ENCODE data around the gene TBCCD1. TPM values are rescaled to one million over a fixed set of nuclear protein-coding genes. Genes with fewer than 3 reads are reported as not detected.

TBCCD1 gene
- total RNA-seq, 1 experiment from 2014 or later = 38.7 TPM

DNA sequence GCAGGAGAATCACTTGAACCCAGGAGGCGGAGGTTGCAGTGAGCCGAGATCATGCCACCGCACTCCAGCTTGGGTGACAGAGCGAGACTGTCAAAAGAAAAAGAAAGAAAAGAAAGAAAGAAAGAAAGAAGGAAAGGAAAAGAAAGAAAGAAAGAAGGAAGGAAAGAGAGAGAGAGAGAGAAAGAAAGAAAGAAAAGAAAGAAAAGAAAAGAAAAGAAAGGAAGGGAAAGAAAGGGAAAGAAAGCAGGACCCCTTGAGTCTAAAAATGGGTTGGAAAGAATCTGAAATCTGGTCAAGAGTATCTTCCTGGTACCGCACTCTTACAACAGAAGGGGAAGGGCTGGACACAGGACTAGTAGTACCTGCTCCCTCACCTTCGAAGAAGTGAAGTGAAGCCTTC lies 42.5 kb downstream of the TBCCD1 start:
- Histone ChIP-seq H3K9me2 (replicated peaks; ENCODE audit: insufficient read depth, low read length) (no peaks in the 10 kb centered on the region), H2AFZ (ENCODE audit: low read length) (no peak overlapping the region), H3K4me1 (ENCODE audit: low read length) (peaks cover 34% of the 10 kb centered on the region), H3K36me3 (ENCODE audit: insufficient read depth, low read length) (no peaks in the 10 kb centered on the region), H3K27ac (ENCODE audit: low read length) (no peak overlapping the region), H3K4me2 (ENCODE audit: low read depth, low read length, poor library complexity, severe bottlenecking) (no peak overlapping the region), H4K20me1 (ENCODE audit: insufficient read depth, low read depth, low read length) (no peaks in the 10 kb centered on the region), H3K4me3 (ENCODE audit: low read length) (no peak overlapping the region), H3K9me3 (ENCODE audit: low read length) (no peaks in the 10 kb centered on the region), H3K79me2 (ENCODE audit: low read length) (no peaks in the 10 kb centered on the region), H3K27me3 (ENCODE audit: low read length) (no peaks in the 10 kb centered on the region), H3K9ac (ENCODE audit: low read length) (no peak overlapping the region)
- no peak for DNase-seq

- H3K9ac ChIP-seq (ENCODE audit: low read length) = no peak overlapping the region
- no peak overlapping the region for H3K27ac ChIP-seq (ENCODE audit: low read length)
- no peak overlapping the region for H2AFZ ChIP-seq (ENCODE audit: low read length)
- H3K9me3 ChIP-seq (ENCODE audit: low read length) = no peaks in the 10 kb centered on the region
- no peaks in the 10 kb centered on the region for H3K36me3 ChIP-seq (ENCODE audit: insufficient read depth, low read length)
- no peak for DNase-seq
- no peak overlapping the region for H3K4me2 ChIP-seq (ENCODE audit: low read depth, low read length, poor library complexity, severe bottlenecking)
- no peaks in the 10 kb centered on the region for H4K20me1 ChIP-seq (ENCODE audit: insufficient read depth, low read depth, low read length)
- peaks cover 46% of the 10 kb centered on the region for H3K4me1 ChIP-seq (ENCODE audit: low read length)
- H3K79me2 ChIP-seq (ENCODE audit: low read length) = no peaks in the 10 kb centered on the region
- H3K27me3 ChIP-seq (ENCODE audit: low read length) = no peaks in the 10 kb centered on the region
- H3K9me2 ChIP-seq (replicated peaks; ENCODE audit: insufficient read depth, low read length) = no peaks in the 10 kb centered on the region
- H3K4me3 ChIP-seq (ENCODE audit: low read length) = no peak overlapping the region
Measured at GRCh38 chr3:186523434-186523833, 43.7 kb downstream of the TBCCD1 start.

DNA sequence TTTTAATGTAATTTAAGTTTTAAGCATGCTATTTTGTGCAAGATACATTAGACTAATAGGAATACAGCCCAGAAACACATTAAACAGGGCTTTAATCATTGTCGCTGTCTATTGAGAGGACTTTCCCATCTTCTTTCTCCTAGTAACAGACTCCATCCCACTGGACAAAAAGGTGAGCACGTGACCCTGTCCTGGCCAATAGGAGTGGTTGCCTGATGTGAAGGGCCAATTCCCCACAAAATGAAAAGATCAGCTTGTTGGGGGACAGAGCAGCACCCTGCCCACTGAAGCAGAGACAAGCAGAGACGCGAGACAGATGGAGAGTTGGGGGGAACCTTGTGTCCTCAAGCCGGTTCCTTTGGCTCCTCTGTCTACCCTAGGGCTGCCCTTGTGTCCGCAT lies 44.1 kb downstream of the TBCCD1 start:
- no peaks in the 10 kb centered on the region for H3K27me3 ChIP-seq (ENCODE audit: low read length)
- peaks cover 46% of the 10 kb centered on the region for H3K4me1 ChIP-seq (ENCODE audit: low read length)
- H3K4me3 ChIP-seq (ENCODE audit: low read length) = no peak overlapping the region
- no peaks in the 10 kb centered on the region for H3K9me3 ChIP-seq (ENCODE audit: low read length)
- H3K9ac ChIP-seq (ENCODE audit: low read length) = no peak overlapping the region
- H3K36me3 ChIP-seq (ENCODE audit: insufficient read depth, low read length) = no peaks in the 10 kb centered on the region
- no peaks in the 10 kb centered on the region for H4K20me1 ChIP-seq (ENCODE audit: insufficient read depth, low read depth, low read length)
- no peak overlapping the region for H2AFZ ChIP-seq (ENCODE audit: low read length)
- no peaks in the 10 kb centered on the region for H3K9me2 ChIP-seq (replicated peaks; ENCODE audit: insufficient read depth, low read length)
- H3K27ac ChIP-seq (ENCODE audit: low read length) = no peak overlapping the region
- H3K4me2 ChIP-seq (ENCODE audit: low read depth, low read length, poor library complexity, severe bottlenecking) = no peak overlapping the region
- H3K79me2 ChIP-seq (ENCODE audit: low read length) = no peaks in the 10 kb centered on the region
- DNase-seq = no peak

DNA sequence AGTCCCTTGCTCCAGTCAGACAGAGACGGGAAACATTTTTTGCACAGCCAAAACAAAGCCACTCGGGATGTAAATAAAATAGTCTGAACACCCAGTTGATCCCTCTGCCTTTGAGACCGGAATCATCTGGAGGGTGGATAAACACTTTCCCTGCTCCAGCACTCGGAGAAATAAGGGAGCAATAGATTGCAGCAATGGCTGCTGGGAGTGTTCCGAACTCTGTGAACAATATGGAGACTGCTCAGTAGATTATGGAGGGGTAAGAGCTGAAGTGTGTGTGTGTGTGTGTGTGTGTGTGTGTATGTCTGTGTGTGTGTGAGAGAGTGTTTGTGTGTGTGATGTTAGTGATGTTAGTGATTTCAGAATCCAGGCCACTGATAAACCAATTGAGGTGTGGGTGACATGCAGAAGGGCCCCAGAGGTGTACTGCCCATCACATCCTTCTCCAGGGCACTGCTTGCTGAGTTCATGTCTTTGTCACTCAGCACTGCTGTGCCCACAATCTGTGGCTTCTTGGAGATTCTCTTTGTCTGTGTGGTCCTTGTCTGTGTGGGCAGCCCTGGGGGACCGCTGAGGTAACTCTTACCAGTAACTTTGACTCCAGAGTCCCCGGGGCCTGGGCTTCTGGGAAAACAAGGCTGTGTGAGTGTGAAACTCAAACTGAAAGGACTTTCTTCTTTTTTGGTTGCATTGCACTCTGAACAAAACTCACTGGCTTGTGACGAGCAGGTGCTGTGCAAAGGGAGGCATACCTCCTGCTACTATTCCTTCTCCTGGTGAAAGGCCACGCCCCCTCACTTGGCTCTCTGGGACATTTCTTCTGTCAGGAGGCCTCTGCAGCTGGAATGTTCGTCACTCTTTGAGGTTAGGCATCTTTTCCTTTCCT lies 45.9 kb downstream of the TBCCD1 start:
- no peak for DNase-seq
- H3K4me2 ChIP-seq (ENCODE audit: low read depth, low read length, poor library complexity, severe bottlenecking) = no peak overlapping the region

DNA sequence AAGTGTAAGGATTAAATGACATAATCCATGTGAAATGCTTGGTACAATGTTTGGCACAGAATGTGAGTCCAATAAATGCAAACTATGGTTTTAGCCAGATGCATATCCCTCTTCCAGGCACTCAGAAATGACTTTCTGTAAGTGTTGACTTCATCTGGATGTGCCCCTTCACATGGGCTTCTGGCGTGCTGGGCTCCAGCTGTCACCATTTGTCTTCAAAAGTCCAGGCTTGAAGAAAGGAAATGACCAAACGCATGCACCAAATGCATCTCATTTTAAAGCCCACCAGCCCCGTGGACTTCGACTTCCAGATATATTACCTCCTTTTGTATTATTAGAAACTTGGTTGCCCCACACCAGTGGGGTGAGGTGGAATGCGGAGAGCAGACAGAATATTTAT lies 46.7 kb downstream of the TBCCD1 start:
- H3K27ac ChIP-seq (ENCODE audit: low read length) = no peak overlapping the region
- no peaks in the 10 kb centered on the region for H4K20me1 ChIP-seq (ENCODE audit: insufficient read depth, low read depth, low read length)
- no peak overlapping the region for H3K4me2 ChIP-seq (ENCODE audit: low read depth, low read length, poor library complexity, severe bottlenecking)
- no peaks in the 10 kb centered on the region for H3K27me3 ChIP-seq (ENCODE audit: low read length)
- H3K36me3 ChIP-seq (ENCODE audit: insufficient read depth, low read length) = no peaks in the 10 kb centered on the region
- no peak for DNase-seq
- no peaks in the 10 kb centered on the region for H3K9me3 ChIP-seq (ENCODE audit: low read length)
- H3K79me2 ChIP-seq (ENCODE audit: low read length) = no peaks in the 10 kb centered on the region
- H3K4me1 ChIP-seq (ENCODE audit: low read length) = peaks cover 27% of the 10 kb centered on the region
- no peak overlapping the region for H2AFZ ChIP-seq (ENCODE audit: low read length)
- H3K9ac ChIP-seq (ENCODE audit: low read length) = no peak overlapping the region
- H3K9me2 ChIP-seq (replicated peaks; ENCODE audit: insufficient read depth, low read length) = no peaks in the 10 kb centered on the region
- no peak overlapping the region for H3K4me3 ChIP-seq (ENCODE audit: low read length)

More for the DNA sequence above, 45.9 kb downstream of the TBCCD1 start:
- Histone ChIP-seq H2AFZ (ENCODE audit: low read length) (no peak overlapping the region), H3K9me2 (replicated peaks; ENCODE audit: insufficient read depth, low read length) (no peaks in the 10 kb centered on the region), H3K9ac (ENCODE audit: low read length) (no peak overlapping the region), H4K20me1 (ENCODE audit: insufficient read depth, low read depth, low read length) (no peaks in the 10 kb centered on the region), H3K4me1 (ENCODE audit: low read length) (peaks cover 35% of the 10 kb centered on the region), H3K9me3 (ENCODE audit: low read length) (no peaks in the 10 kb centered on the region), H3K79me2 (ENCODE audit: low read length) (no peaks in the 10 kb centered on the region), H3K27me3 (ENCODE audit: low read length) (no peaks in the 10 kb centered on the region), H3K4me3 (ENCODE audit: low read length) (no peak overlapping the region), H3K36me3 (ENCODE audit: insufficient read depth, low read length) (no peaks in the 10 kb centered on the region), H3K27ac (ENCODE audit: low read length) (no peak overlapping the region)

DNA sequence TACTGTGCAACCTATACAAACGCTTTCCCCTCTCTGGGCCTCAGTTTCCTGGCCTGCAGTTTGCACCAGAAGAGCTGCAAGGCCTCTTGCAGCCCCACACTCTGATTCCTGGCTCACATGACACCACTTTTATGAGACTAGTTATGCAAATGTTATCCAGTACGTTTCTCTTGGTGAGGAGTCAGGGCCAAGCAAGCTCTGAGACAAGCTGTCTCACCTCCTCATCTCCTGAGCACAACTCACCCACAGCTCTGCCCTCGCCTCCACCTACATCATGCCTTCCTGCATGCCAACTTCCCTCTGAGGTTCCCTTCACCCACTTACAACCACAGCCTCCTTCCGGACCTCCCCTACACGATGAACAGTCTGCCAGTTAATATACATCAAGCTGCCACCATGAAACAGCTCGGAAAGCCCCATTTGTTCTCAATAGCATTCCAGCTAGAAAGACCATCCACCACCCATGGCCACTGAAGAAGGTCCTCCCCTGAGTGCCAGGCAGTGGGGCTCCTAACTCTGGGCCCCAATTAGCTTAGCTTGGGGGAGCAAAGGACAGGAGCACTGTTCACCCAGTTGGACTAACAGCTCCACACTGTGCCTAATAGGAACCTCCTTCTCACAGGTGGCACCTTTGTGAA lies 48.0 kb downstream of the TBCCD1 start:
- no peak overlapping the region for H3K9ac ChIP-seq (ENCODE audit: low read length)
- H3K27ac ChIP-seq (ENCODE audit: low read length) = no peak overlapping the region
- no peaks in the 10 kb centered on the region for H3K9me3 ChIP-seq (ENCODE audit: low read length)
- no peaks in the 10 kb centered on the region for H3K79me2 ChIP-seq (ENCODE audit: low read length)
- H2AFZ ChIP-seq (ENCODE audit: low read length) = no peak overlapping the region; the same call in 1 of the 2 replicates
- no peaks in the 10 kb centered on the region for H4K20me1 ChIP-seq (ENCODE audit: insufficient read depth, low read depth, low read length)
- H3K4me1 ChIP-seq (ENCODE audit: low read length) = peaks cover 21% of the 10 kb centered on the region
- peak; percentile 61 for DNase-seq
- H3K4me3 ChIP-seq (ENCODE audit: low read length) = no peak overlapping the region
- H3K27me3 ChIP-seq (ENCODE audit: low read length) = no peaks in the 10 kb centered on the region
- no peaks in the 10 kb centered on the region for H3K9me2 ChIP-seq (replicated peaks; ENCODE audit: insufficient read depth, low read length)
- no peaks in the 10 kb centered on the region for H3K36me3 ChIP-seq (ENCODE audit: insufficient read depth, low read length)
- H3K4me2 ChIP-seq (ENCODE audit: low read depth, low read length, poor library complexity, severe bottlenecking) = no peak overlapping the region

DNA sequence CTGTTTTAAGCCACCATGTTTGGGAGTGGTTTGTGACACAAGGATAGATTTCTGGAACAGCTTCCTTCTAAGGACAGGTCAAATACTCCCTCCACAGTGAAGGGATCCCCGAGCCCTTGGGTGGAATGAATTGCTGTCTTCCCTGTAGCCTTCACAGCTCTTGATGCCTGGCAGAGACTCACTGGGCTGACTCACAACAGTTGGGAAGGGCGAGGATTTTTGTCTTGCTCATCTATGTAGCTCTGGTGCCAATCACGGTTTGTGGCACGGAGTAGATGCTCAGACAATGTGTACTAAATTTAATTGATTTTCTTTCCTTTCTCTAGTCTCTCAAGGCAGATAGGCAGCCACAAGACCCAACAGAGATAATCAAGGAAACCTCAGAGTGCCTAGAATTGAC lies 49.9 kb downstream of the TBCCD1 start:
- no peaks in the 10 kb centered on the region for H3K9me3 ChIP-seq (ENCODE audit: low read length)

DNA sequence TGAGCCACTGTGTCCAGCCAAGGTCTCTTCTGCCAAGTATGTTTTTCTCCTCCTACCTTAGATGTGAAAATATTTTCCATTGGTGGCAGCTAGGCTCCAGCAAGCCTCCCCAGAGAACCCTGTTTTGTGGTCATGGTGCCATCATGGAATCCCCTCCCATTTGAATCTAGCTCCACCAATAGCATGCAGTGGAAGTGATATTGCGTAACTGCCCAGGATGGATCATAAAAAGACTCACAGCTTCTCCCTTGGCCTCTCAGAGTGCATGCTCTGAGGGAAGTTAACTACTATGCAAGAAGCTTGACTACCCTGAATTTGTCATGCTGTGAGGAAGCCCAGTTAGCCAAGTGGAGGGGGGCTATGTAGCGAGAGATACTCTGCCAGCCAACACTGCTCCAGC lies 50.5 kb downstream of the TBCCD1 start:
- Histone ChIP-seq H2AFZ (ENCODE audit: low read length) (no peak overlapping the region), H3K27ac (ENCODE audit: low read length) (no peak overlapping the region), H3K4me2 (ENCODE audit: low read depth, low read length, poor library complexity, severe bottlenecking) (no peak overlapping the region), H3K9me3 (ENCODE audit: low read length) (no peaks in the 10 kb centered on the region), H3K4me3 (ENCODE audit: low read length) (no peak overlapping the region), H3K79me2 (ENCODE audit: low read length) (no peaks in the 10 kb centered on the region), H3K36me3 (ENCODE audit: insufficient read depth, low read length) (no peaks in the 10 kb centered on the region), H4K20me1 (ENCODE audit: insufficient read depth, low read depth, low read length) (no peaks in the 10 kb centered on the region), H3K27me3 (ENCODE audit: low read length) (no peaks in the 10 kb centered on the region), H3K9me2 (replicated peaks; ENCODE audit: insufficient read depth, low read length) (no peaks in the 10 kb centered on the region), H3K9ac (ENCODE audit: low read length) (no peak overlapping the region), H3K4me1 (ENCODE audit: low read length) (peaks cover 29% of the 10 kb centered on the region)
- DNase-seq = no peak

More for the DNA sequence above, 49.9 kb downstream of the TBCCD1 start:
- no peaks in the 10 kb centered on the region for H3K27me3 ChIP-seq (ENCODE audit: low read length)
- peaks cover 32% of the 10 kb centered on the region for H3K4me1 ChIP-seq (ENCODE audit: low read length)
- H3K36me3 ChIP-seq (ENCODE audit: insufficient read depth, low read length) = no peaks in the 10 kb centered on the region
- H2AFZ ChIP-seq (ENCODE audit: low read length) = no peak overlapping the region
- H3K4me2 ChIP-seq (ENCODE audit: low read depth, low read length, poor library complexity, severe bottlenecking) = no peak overlapping the region
- no peaks in the 10 kb centered on the region for H3K79me2 ChIP-seq (ENCODE audit: low read length)
- H3K9me2 ChIP-seq (replicated peaks; ENCODE audit: insufficient read depth, low read length) = no peaks in the 10 kb centered on the region
- no peak for DNase-seq
- H3K9ac ChIP-seq (ENCODE audit: low read length) = no peak overlapping the region
- H3K27ac ChIP-seq (ENCODE audit: low read length) = no peak overlapping the region
- H3K4me3 ChIP-seq (ENCODE audit: low read length) = no peak overlapping the region
- no peaks in the 10 kb centered on the region for H4K20me1 ChIP-seq (ENCODE audit: insufficient read depth, low read depth, low read length)
